PC-3 (cell line): ENCODE measurements around the gene C19orf33. TPM values are rescaled to one million over a fixed set of nuclear protein-coding genes. Genes with fewer than 3 reads are reported as not detected.

Experiments used
- ATAC-seq: fragments of 200-7000 bp; cut with Tn5 transposase; 2 replicates; pipeline ENCODE4 v1.9.1; 2020; ENCODE audit warnings: mild to moderate bottlenecking, moderate library complexity
- BruUV-seq: library from RNA; stranded (reverse); fragments of 400-500 nt; replicated peaks from 2 replicates; lab custom pipeline; 2021; lab: Mats Ljungman, UMichigan
- CTCF ChIA-PET: fragments of 300-600 bp; sonication (Branson Sonifier 250); formaldehyde crosslinking; loops from one replicate; lab custom pipeline; 2022; ENCODE audit warnings: antibody characterized with exemption; lab: Charles Lee
- POLR2A ChIA-PET: fragments of 300-600 bp; sonication (Branson Sonifier 250); formaldehyde crosslinking; loops from one replicate; lab custom pipeline; 2022; ENCODE audit warnings: antibody characterized with exemption; ENCODE audit not compliant: unreplicated experiment; lab: Charles Lee
- DNase-seq: peaks from one replicate; pipeline ENCODE4 v3.0.0-alpha.2; 2015
- H2AFZ ChIP-seq: fragments of 300-600 bp; sonication (generic); 2 replicates; pipeline ENCODE4 v1.6.0; 2016; ENCODE audit warnings: antibody characterized with exemption, low read length
- H3F3A ChIP-seq: fragments of 300-600 bp; sonication (generic); one replicate; pipeline ENCODE4 v1.6.0; 2017; ENCODE audit warnings: antibody characterized with exemption, low read length, control low read depth, mild to moderate bottlenecking; ENCODE audit not compliant: unreplicated experiment
- H3K27ac ChIP-seq: fragments of 300-600 bp; sonication (generic); 2 replicates; pipeline ENCODE4 v1.5.1; 2016; ENCODE audit warnings: mild to moderate bottlenecking, low read length
- H3K27me3 ChIP-seq: fragments of 300-600 bp; sonication (generic); 2 replicates; pipeline ENCODE4 v1.6.1; 2016; ENCODE audit warnings: low read length, mixed read lengths
- H3K36me3 ChIP-seq: fragments of 300-600 bp; sonication (generic); 2 replicates; pipeline ENCODE4 v1.6.1; 2016; ENCODE audit warnings: low read depth, mixed run types, low read length, mixed read lengths
- H3K4me1 ChIP-seq: fragments of 300-600 bp; sonication (generic); 2 replicates; pipeline ENCODE4 v1.5.1; 2016; ENCODE audit warnings: low read length; ENCODE audit not compliant: insufficient read depth
- H3K4me2 ChIP-seq: fragments of 300-600 bp; sonication (generic); 2 replicates; pipeline ENCODE4 v1.6.0; 2016; ENCODE audit warnings: low read length
- H3K4me3 ChIP-seq: fragments of 300-600 bp; sonication (generic); 2 replicates; pipeline ENCODE4 v1.5.1; 2016; ENCODE audit warnings: mild to moderate bottlenecking, low read length, mixed read lengths
- H3K79me2 ChIP-seq: fragments of 300-600 bp; sonication (generic); 2 replicates; pipeline ENCODE4 v1.6.1; 2017; ENCODE audit warnings: low read length, mixed read lengths
- H3K9ac ChIP-seq: fragments of 300-600 bp; sonication (generic); 2 replicates; pipeline ENCODE4 v1.6.0; 2016; ENCODE audit warnings: mild to moderate bottlenecking, low read length
- H3K9me2 ChIP-seq: fragments of 300-600 bp; sonication (generic); replicated peaks from 2 replicates; pipeline ENCODE4 v1.6.1; 2016; ENCODE audit warnings: mixed run types, low read length, mixed read lengths
- H3K9me3 ChIP-seq: fragments of 300-600 bp; sonication (generic); 2 replicates; pipeline ENCODE4 v1.6.1; 2016; ENCODE audit warnings: low read length, mixed read lengths
- H4K20me1 ChIP-seq: fragments of 300-600 bp; sonication (generic); 2 replicates; pipeline ENCODE4 v1.6.1; 2016; ENCODE audit warnings: low read length, mixed read lengths
- CTCF ChIP-seq: fragments of 300-600 bp; sonication (generic); conservative IDR thresholded peaks from 2 replicates; pipeline ENCODE4 v1.5.1; 2017; ENCODE audit warnings: antibody characterized with exemption, low read depth, mild to moderate bottlenecking, low read length
- EZH2 ChIP-seq: fragments of 300-600 bp; sonication (generic); IDR thresholded peaks from one replicate; pipeline ENCODE4 v1.6.1; 2017; ENCODE audit warnings: antibody characterized with exemption, mild to moderate bottlenecking, low read length; ENCODE audit not compliant: unreplicated experiment
- EZH2phosphoT487 ChIP-seq: fragments of 300-600 bp; sonication (generic); IDR thresholded peaks from 2 replicates; pipeline ENCODE4 v1.6.1; 2018; ENCODE audit warnings: mild to moderate bottlenecking, antibody characterized with exemption, low read length, borderline replicate concordance
- intact Hi-C: fragments of 100-400 bp; cut with micrococcal nuclease; formaldehyde crosslinking; loops from 2 replicates; pipeline ENCODE4 v1.9.0; 2023
- total RNA-seq: library from RNA; depleted of rRNA; stranded (reverse); fragments of >200 nt; gene quantifications from 2 replicates; pipeline ENCODE4 v1.2.3, GENCODE V29; 2014

C19orf33 gene
- total RNA-seq, 1 experiment from 2014 or later: 212 TPM

GRCh38 chr19:38264486-38265212 is 39.4 kb upstream of the C19orf33 start, which contains the start of gene SPINT2:
Gene SPINT2 (plus strand): TSS chr19:38264573. CDS start chr19:38264893, 320 bp downstream.
- Histone ChIP-seq H3K9me2 (no peaks in the 10 kb centered on the region), H3K9ac (peak within 1 kb of the TSS; percentile 86), H2AFZ (peak within 1 kb of the TSS; percentile 73), H3K4me1 (peaks cover 46% of the 10 kb centered on the region), H3K79me2 (peaks cover 52% of the 10 kb centered on the region), H3K9me3 (no peaks in the 10 kb centered on the region), H3K27ac (peak within 1 kb of the TSS; percentile 73), H3K36me3 (no peaks in the 10 kb centered on the region), H3K27me3 (no peaks in the 10 kb centered on the region), H3F3A (no peaks in the 10 kb centered on the region), H3K4me2 (peak within 1 kb of the TSS; percentile 85), H3K4me3 (peak within 1 kb of the TSS; percentile 91), H4K20me1 (peaks cover 18% of the 10 kb centered on the region)
- CTCF ChIA-PET: no interaction called here
- no peak for DNase-seq
- BruUV-seq: no TSS peak
- no peak for TF ChIP-seq CTCF
- no peak for TF ChIP-seq EZH2phosphoT487
- no peak for TF ChIP-seq EZH2
- intact Hi-C loops: no loop called here
- peak; percentile 1 for ATAC-seq
- POLR2A ChIA-PET: interaction anchor here (0.6 kb wide), 2 partner anchors 98 to 165 kb away, joined by 3 to 4 read pairs; no protein-coding TSS in a partner anchor

GRCh38 chr19:38265213-38265861 is 38.7 kb upstream of the C19orf33 start:
- Histone ChIP-seq H4K20me1 (peaks cover 18% of the 10 kb centered on the region), H3F3A (no peaks in the 10 kb centered on the region), H3K4me1 (peaks cover 53% of the 10 kb centered on the region), H3K27ac (peak overlapping the region; percentile 73), H2AFZ (peak overlapping the region; percentile 73; the same call in 1 of the 2 replicates), H3K4me3 (peak overlapping the region; percentile 91), H3K9me3 (no peaks in the 10 kb centered on the region), H3K4me2 (peak overlapping the region; percentile 85), H3K79me2 (peaks cover 59% of the 10 kb centered on the region), H3K9ac (peak overlapping the region; percentile 86), H3K27me3 (no peaks in the 10 kb centered on the region), H3K9me2 (no peaks in the 10 kb centered on the region), H3K36me3 (no peaks in the 10 kb centered on the region)
- TF ChIP-seq CTCF (no peak), EZH2 (no peak), EZH2phosphoT487 (no peak)
- DNase-seq (peak; percentile 40), ATAC-seq (peak; percentile 34)
- TSS peak; percentile 85 for BruUV-seq
- ChIA-PET POLR2A (interaction anchor here (0.6 to 0.9 kb wide), 2 partner anchors 40 to 97 kb away, joined by 3 read pairs; no protein-coding TSS in a partner anchor), CTCF (no interaction called here)
- intact Hi-C loops: no loop called here
